Fibroblast of lung (primary cell): ENCODE results near the gene NMU.

ENCODE experiments used
- CTCF ChIP-seq, 2 donors: IDR thresholded peaks in 1 of 2; conservative IDR thresholded peaks in 1 of 2; 1 replicate in 1 of 2; 2 replicates in 1 of 2; pipeline ENCODE4 v1.5.1; 2011 to 2012; ENCODE audit warnings: low read length in 2 of 2, control low read depth in 1 of 2, inconsistent platforms in 1 of 2, low read depth in 1 of 2, mild to moderate bottlenecking in 1 of 2
- EZH2 ChIP-seq: IDR thresholded peaks from 2 replicates; pipeline ENCODE4 v1.5.1; 2012; ENCODE audit warnings: low read length, control low read depth, mild to moderate bottlenecking; ENCODE audit errors: missing control alignments

GRCh38 chr4:55571806-55572205 is 64.3 kb downstream of the NMU start:
- TF ChIP-seq CTCF (conservative IDR thresholded peaks at IDR 0.05 in 1 of 2, IDR thresholded peaks at IDR 0.05 in 1 of 2; ENCODE audit: low read depth in 1 of 2, low read length in 2 of 2): no peak
- TF ChIP-seq EZH2: no peak
